ENCODE data around the gene PAWR. TPM values are rescaled to one million over a fixed set of nuclear protein-coding genes. Genes with fewer than 3 reads are reported as not detected.

Gene PAWR
- total RNA-seq, 1 experiment from 2014 or later: 106 TPM

- POLR2A ChIA-PET: no interaction called here
- H2AFZ ChIP-seq (ENCODE audit: low read depth, low read length, poor library complexity, severe bottlenecking): no peak overlapping the region
- intact Hi-C loops (cut with micrococcal nuclease): loop anchor here (1.0 to 5.0 kb wide), 4 partner anchors 137 to 712 kb away; partner anchors contain the start of gene PAWR
- no peaks in the 10 kb centered on the region for H3K79me2 ChIP-seq (ENCODE audit: insufficient read depth, low read length)
- H3K36me3 ChIP-seq (ENCODE audit: control insufficient read depth in 1 of 2, insufficient read depth in 2 of 2, low read length in 2 of 2): peaks cover 0 to 8% of the 10 kb centered on the region in 2 experiments; a peak in 1 of 4 replicates
- no peaks in the 10 kb centered on the region for H3K9me3 ChIP-seq (ENCODE audit: control insufficient read depth in 1 of 2, insufficient read depth in 1 of 2, low read depth in 1 of 2, low read length in 2 of 2)
- H3K4me3 ChIP-seq (replicated peaks in 1 of 2; ENCODE audit: low read depth in 1 of 2, low read length in 2 of 2): no peak overlapping the region
- H3K4me1 ChIP-seq (ENCODE audit: control insufficient read depth in 1 of 2, insufficient read depth in 2 of 2, low read length in 2 of 2): no peaks in the 10 kb centered on the region; a peak in 1 of 4 replicates
- no peaks in the 10 kb centered on the region for H3K27me3 ChIP-seq (ENCODE audit: insufficient read depth, low read length)
- RAD21 ChIA-PET (ENCODE audit: low non-redundant PET in 1 of 2, low total read pairs in 2 of 2, uncharacterized antibody in 2 of 2, unreplicated experiment in 2 of 2): no interaction called here
- no peak overlapping the region for H3K27ac ChIP-seq (ENCODE audit: low read depth, low read length)
- no peak for ATAC-seq
- H4K20me1 ChIP-seq (ENCODE audit: insufficient read depth): no peaks in the 10 kb centered on the region
- DNase-seq (ENCODE audit: low read depth, low spot score): peak; percentile 26
- CTCF ChIA-PET: interaction anchor here (1.0 kb wide), 1 partner anchor 136 kb away, joined by 3 read pairs; no protein-coding TSS in a partner anchor
- no peaks in the 10 kb centered on the region for H3K9me2 ChIP-seq (ENCODE audit: insufficient read depth)
- TF ChIP-seq RAD21 (IDR thresholded peaks at IDR 0.05; ENCODE audit: low read depth): peak; percentile 85
- no peak for TF ChIP-seq ZFX (IDR thresholded peaks at IDR 0.05)
- no peak for TF ChIP-seq ATF3 (IDR thresholded peaks at IDR 0.05)
- peak; percentile 50 to 68 (median 66); a peak in 5 of 6 replicates for TF ChIP-seq CTCF (IDR thresholded peaks at IDR 0.05 in 2 of 3, conservative IDR thresholded peaks at IDR 0.05 in 1 of 3; ENCODE audit: borderline replicate concordance in 1 of 3, insufficient read depth in 1 of 3, low read depth in 2 of 3, low read length in 2 of 3)
- TF ChIP-seq POLR2AphosphoS5 (IDR thresholded peaks at IDR 0.05; ENCODE audit: low read depth, low read length): no peak
- no peak for TF ChIP-seq SRF (IDR thresholded peaks at IDR 0.05; ENCODE audit: low read depth)
- no TSS peak for BruUV-seq (replicated peaks)
- no peak overlapping the region for H3K9ac ChIP-seq (ENCODE audit: low read length)
- no peak overlapping the region for H3K4me2 ChIP-seq (ENCODE audit: low read length)
These were observed 135.5 kb downstream of the PAWR start for GRCh38 chr12:79555028-79555925.
